Dermis blood vessel endothelial cell (primary cell): Measurements from ENCODE around the gene XPNPEP1. TPM values are rescaled to one million over a fixed set of nuclear protein-coding genes. Genes with fewer than 3 reads are reported as not detected.

ENCODE experiments used
- DNase-seq: peaks from one replicate; pipeline ENCODE4 v3.0.0; 2010
- total RNA-seq: library from RNA; depleted of rRNA; stranded (reverse); fragments of >200 nt; gene quantifications from 2 replicates; pipeline ENCODE4 v1.2.3, GENCODE V29; 2014

Gene XPNPEP1
- total RNA-seq, 1 donor from 2014 or later = 180 TPM

DNA sequence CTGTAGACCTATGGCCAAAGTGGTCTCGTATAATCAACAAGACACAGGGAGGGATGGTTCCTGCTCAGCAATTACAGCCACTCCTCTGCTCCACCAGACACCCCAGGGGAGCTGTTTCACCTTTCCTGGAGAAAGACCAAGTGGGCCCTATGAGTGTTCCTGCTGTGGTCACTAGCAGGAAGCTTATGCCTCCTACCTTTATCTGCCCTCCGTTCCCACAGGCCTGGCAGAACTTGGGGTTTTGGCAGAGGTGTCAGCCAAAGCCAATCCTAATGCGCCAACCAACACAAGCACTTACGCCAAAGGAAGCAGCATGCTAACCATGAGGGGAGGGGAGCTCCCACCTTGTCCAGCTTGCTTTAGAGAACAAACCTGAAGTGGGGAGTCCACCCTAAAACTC, 31.2 kb downstream of the XPNPEP1 start:
- DNase-seq = no peak

DNA sequence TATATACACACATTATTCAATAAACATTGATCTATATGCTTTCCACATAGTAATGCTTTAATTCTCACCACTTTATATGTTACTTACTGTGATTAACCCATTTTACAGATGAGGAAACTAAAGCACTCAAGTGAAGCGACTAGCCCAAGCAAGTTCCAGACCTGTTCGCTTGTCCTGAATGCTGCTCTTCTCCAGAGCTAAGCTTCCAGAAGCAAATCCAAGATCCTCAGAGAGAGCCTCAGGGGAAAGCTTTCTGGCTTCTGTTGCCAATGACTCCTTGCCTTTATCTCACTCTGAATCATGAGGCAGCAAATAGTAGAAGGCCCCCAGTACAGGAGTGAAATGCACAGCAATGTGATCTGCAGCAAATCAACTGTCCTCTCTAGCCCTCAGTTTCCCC, 32.2 kb downstream of the XPNPEP1 start:
- no peak for DNase-seq

DNA sequence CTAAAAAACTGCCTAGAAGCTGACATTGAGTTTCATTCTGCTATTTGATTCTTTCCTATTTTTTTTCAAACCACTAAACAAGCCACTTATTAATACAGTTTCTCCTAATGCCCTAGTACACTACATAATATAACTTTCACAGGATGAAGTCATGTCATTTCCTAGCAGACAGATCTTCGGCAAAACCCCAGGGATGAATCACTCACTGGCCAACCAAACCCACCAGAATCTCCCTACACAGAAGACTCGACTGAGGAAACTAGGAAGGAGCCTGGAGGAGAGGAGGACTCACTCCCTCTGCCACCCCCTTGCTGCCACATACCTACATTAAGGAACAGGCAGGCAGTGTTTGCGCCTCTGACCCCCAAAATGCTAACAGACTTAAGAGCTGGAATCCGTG, 33.4 kb downstream of the XPNPEP1 start:
- peak; percentile 87 for DNase-seq

DNA sequence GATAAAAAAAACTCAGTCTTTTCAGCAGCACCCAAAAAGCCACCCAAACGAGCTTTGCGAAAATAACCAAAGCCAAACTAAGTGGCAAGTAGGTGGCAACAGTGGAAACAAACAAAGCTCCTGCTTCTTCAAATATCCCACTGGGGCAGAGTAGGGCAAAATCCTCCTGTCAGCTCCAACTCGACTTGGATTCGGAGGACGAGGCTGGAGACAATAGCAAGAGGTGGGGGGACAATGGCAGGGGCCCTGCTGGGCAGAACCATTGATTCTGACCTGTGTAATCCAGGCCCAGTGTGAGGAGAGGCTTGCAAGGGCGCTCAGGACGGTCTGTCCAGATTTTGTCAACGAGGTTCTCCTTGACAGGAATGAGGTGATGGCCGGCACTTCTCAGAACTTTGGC, 35.5 kb downstream of the XPNPEP1 start:
- DNase-seq = no peak

DNA sequence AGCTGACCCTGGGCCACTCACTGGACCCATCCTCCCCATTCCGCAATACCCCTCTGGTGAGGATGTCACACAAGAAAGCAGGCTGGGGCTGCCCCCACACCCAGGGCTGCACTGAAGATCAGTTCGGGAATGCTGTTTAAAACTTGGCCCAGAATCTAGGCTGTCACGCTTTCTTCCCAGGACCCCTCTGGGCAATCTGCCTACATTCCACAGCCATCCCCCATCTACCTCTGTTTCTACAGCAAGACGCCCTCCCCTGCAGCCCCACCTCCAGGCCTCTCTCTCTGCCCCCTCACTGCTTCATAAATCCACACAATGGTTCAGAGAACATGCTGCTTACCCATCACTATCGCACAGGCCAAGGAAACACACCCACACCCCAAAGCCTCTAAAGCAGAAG, 36.1 kb downstream of the XPNPEP1 start:
- no peak for DNase-seq

DNA sequence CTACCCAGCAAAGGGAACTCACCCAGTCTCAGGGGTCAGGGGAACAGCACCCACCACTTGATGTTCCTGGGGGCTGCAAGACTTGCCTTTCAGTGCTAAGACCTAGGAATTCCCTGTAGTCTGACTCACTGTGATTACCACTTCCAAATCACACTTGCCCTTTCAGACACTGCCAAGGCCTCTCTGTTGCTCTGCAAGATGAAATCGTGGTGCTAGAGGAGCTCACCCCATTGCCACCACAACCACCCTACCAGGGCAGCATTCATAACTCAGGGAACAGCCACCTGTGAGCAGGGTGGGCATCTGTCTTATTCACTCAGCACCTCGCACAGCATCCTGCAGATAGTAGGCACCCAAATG, 36.5 kb downstream of the XPNPEP1 start:
- DNase-seq = no peak

DNA sequence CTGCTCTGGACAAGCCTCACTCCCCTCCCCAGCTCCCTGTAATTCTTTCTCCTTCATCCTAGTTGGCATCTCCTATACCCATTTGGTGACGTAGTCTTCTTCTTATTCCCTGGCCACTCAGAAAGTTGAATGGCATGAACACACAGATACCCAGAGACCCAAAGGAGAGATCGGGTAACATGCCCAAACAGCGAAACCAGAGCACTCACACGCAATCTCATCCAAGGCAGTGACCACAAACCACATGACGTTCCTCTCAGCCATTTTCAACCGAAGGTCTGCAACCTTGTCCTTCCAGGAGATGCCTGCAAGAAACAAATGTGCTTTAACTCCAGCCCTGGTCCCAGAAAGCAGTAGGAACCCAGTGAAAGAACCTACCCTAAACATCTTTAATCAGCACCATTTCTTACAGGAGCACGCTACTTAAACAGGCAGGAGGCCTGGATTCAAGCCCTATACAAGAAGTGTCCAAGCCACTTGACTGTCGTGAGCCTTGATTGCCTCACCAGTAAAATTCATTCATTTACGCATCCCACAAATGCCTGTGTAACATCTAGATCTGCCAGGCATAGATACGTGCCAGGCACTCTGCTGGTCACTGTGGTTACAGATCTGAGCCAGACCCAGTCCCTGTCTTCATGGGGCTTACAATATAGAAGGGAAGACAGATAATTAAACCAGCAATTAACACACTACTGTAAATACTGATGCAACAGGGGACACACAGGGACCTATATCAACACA, 37.1 kb downstream of the XPNPEP1 start:
- no peak for DNase-seq

DNA sequence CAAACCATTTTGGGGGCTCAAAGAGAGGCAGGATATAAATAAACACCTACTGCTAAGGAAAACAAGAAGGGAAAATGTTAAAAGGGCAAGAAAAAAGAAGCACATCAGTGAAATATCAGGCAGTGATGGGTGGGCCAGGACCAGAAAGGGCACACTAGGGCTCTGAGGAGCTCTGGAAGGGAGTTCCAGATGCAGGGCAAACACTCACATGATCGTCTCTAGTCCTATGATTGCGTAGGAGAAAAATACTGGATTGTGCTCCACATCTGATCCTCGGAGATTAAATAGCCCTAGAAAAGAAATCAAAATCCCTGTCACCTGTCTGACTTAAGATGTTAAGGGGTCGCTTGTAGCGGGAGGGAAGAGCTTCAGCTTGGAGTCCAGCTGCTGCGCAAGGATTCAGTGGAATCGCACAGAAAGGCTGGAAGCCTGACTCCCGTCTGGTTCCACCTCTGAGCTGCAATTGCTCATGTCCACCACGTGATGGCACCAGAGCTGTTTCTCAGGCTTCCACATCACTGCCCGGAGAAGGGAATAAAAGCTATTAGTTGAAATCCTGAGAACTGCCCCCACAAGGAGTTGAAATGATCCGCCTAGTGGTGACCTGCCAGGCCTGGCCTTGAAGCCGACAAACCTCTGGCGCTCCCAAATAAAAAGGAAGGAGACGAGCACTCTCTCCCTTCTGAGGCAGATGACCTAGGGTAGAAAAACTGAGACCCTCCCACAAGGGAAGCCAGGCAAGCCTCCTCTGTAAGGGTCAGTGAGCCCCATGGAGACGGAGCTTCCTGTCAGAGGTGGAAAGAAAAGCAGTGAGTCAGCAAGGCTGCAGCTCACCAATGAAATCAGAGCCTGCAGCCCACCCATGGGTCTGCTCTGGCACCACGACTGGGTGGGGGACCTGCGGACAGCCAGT, 39.2 kb downstream of the XPNPEP1 start:
- peak; percentile 95 for DNase-seq

DNA sequence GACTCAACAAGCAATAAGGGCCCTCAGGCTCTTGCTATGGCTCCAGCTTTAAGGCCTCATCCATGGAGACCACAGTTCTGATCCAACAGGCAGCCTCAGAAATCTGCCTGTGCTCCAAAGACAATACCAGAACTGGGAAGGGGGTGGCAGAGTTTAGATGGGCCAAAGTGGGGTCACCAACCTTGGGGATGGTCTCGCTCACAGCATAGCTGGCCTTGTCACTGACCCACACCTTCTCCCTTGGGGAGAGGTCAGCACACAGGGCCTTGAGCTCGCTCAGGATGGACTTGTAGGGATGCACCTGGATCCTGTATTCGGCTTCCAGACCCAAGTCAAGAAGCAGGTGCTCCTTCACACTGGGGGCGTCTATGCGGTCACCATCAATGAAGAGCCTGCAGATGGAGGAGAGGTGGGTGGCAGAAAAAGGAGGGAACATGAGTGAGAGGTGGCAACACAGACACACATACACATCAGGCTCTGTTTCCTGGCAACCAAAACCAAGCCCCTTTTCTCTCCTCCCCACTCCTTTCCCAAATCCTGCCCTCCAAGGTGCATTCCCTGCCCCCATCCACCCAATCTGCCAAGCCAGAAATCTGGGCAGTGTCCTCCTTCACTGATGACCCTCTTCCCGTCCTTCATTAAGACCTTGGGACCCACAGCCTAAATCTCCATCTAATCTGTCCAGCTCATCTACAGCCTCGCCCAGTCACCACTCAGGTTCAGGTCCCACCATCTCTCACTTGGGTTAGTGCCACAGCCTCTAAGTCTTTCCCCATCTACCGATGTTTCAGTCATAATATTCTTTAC, 40.9 kb downstream of the XPNPEP1 start:
- no peak for DNase-seq

DNA sequence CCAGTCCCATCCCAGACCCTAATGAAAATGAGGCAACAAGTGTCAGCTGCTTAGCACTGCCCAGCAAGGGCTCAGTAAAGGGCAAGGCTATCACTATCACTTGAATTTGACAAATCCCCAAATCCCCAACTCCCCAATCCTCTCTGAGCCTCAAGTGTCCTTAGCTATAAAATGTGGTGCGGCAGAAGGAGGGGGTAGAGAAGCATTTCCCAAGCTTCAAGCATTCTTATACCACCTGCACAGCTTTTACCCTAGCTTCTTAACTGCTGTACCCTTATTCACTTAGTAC, 41.6 kb downstream of the XPNPEP1 start:
- no peak for DNase-seq

DNA sequence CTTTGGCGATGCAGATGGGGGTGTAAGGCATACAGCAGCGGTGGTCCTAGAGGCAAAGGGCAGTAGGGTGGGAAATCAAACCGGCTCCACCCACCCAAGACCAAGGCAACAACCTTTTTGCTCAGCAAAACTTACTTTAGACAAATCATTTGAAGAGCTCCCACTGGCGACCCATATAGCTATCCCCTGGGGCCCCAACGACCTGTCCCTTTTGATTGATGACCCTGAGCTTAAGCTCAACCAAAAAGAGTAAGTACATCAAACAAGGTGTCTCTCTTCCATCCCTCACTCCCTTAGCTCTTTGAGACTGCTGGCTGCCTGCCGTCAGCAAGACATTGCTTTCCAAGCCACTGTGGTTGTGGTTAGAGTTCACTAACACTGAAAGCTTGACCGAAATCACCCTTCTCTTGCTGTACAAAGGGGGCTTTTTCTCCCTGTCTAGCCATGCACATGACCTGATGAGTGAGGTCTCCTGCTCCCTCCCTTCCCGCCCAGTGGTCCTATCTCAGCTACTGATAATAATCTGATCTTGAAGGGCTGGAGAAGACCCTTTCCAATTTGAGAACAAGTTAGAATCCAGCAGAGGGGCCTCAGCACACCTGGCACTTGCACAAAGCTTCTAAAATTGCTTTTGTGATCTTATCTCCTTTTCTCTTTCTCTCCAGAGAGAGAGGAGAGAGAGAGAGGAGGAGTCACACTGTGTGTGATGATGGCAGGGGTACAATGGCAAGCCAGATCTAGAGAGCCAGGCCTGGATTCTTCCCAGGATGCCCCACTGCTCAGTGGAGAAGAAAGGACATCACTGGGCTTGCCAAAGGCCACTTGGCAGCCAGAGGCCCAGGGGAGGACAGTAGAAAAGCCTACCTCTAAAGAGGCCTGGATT, 42.2 kb downstream of the XPNPEP1 start:
- DNase-seq = no peak

DNA sequence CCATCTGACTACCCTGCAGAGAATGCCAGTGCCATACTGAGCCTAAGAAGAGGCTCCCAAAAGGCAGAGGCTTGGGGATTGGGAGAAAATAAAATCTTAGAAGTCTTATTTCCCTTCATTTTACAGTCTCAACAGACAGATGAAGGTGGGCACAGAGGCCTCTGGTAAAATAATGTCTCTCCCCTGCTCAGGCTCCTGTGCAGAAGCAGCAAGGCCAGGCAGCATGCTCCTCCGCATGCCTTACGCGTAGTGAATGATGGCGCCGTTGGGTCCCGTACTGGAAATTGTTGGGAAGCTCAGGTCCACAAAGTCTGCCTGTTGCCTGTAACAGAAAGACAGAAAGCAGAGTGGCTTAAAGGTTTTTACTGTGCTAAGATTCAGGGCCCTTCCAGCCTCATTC, 45.8 kb downstream of the XPNPEP1 start:
- DNase-seq = no peak

DNA sequence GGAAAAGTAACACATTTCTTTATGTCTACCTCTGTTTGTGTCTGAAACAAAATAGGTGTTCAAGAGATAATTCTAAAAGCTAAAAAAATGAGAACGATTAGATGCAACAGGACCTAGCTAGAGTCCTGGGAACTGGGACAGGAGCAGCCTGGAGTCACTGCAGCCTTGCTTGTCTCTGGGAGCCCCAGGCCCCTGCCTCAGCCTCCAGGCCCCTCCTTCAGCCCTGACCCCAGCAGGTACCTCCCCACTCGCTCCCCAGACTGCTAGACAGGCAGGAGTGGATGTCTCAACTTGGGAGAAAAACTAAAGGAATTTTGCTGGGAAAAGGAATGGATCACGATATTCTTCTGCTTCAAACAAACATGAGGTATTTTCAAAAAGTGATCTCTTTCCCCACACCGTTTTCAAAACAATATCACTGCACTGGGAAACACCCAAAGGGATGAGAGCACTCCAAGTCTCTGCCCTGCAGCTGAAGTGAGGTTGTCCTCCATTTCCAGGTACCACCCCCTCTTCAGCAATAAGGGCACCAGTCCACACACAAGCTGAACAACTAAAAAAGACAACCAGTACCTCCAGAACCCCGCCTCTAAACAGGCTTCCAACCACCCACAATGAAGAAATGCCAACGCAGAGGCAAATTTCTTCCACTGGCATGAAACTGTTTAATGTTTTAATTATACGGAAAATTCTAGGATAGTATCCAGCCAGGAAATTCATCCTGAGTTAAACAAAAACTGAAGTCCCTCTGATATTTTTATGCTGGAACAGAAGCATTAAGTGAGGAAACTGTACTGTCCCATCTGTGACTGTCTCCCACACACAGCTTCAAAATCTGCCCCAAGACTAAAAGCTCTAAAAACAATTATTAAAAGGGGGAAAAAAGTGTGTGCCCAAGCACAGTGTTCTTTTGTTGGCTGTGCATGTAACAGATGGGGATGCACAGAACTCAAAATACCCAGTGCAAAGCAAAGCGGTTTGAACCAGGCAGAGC, 47.2 kb downstream of the XPNPEP1 start:
- no peak for DNase-seq

DNA sequence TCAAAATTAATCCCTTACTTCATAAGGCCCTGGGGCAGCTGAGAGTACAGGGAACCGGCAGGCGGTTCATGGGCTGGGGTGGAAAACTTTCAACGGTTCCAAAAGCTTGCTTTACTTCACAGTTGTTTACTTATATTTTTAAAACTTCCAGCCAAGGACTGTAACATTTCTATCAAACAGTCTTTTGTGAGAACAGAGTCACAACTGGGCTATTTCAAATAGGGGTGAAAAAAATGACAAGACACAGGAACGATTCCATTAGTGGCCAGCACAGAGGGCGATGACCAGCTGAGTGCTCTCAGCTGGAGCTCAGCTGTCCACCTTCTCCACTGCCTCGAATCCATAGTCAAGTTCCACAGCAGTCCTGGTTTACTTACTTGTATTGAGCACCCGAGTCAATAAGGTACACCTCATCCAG, 48.2 kb downstream of the XPNPEP1 start:
- no peak for DNase-seq

DNA sequence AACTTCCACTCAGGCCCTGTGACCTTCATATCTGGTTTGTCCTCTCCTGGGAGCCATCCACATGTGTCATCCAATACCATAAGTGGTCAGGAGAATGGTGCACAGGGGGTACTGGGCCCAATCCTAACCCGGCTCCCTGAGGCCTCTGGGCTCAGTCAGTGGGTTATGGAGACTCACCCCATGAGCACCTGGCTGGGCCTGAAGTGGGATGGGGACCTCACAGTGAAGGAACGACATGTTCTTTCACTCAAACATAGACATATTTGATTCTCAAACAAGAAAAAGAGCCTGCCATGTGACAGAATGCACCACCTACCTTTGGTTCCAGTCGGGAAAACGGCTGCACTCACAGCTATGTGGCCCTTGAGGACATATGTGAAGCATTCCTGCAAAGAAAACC, 51.8 kb downstream of the XPNPEP1 start:
- no peak for DNase-seq

DNA sequence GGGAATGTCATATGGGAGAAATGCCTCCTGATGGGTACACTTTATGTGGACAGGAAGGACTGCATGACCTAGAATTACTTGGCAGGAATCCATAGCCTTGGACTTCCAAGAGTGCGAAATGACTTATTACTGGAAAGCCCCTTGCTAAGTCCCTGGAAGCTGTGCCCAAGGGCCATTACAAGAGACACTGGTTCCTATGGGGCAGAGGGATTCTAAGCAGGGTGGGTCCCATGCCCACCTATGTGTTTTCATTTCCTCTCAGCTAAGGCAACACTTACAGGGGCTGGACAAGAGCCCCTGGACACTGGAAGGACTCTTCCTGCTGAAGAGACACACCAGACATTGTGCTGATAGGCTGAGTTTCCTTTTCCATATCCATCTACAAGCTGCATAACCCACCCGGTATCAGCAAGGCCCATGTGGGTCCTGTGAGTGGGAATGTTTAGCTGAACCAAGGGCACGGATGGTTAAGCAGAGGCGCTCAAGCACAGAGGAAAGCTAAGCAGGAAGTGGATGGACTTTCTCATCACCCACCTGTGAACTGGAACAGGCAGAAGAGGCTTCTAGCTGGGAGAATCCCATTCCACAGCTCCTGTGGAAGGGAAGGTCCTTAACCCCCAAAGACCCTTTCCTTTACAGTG, 56.2 kb downstream of the XPNPEP1 start:
- DNase-seq = peak; percentile 61

DNA sequence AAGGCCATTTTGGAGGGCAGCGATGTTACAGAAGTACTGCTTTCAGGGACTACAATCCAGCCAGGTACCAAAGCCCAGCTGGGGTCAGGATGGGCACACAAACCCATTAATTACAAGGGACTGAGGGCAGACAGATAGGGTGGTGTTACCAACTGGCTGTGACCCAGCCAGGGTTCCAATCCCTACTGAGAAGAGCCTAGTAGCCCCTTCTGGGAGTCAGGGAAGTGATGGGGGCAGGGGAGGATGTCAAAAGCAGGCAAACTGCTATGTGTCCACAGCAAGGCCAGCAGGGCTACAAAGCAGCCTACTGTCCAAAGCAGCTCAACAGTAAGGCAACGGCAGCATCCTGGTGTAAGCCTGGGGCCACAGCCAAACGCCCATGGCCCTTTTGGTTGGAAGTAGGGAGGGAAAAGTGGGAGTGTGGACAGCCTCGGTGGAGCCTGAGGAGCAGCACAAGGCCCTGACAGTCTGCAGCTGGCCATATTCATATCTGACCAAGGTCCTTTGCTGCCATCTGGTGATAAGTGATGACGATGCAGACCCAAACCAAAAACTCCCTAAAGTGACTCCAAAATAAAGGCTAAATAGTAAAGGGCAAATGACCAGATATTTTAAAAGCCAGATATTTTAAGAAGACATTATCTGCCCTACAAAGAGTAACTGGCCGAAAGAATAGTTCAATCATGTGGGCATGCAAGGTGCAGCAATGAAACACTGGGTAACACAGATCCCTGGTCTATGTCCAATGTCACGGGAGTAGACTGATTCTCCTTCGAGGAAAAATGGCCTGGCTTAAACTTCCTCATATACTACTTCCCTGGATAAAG, 56.9 kb downstream of the XPNPEP1 start:
- DNase-seq = peak; percentile 42

DNA sequence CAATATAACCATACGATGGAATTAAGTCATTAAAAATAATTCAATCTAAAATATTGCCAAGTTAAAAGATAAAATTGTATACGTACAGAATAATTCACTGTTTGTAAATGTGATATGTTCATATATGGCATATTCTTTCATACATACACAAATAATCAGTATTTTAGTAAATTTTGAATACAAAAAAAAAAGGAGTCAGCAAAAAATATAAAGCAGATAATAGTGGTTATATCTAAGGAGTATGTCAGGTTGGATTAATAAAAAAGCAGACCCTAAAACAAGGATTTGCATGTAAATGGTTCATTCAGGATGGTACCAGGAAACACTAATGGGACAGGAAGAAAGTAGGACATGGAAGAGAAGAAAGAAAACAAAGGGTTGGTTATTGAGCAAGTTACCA, 59.5 kb downstream of the XPNPEP1 start:
- no peak for DNase-seq

DNA sequence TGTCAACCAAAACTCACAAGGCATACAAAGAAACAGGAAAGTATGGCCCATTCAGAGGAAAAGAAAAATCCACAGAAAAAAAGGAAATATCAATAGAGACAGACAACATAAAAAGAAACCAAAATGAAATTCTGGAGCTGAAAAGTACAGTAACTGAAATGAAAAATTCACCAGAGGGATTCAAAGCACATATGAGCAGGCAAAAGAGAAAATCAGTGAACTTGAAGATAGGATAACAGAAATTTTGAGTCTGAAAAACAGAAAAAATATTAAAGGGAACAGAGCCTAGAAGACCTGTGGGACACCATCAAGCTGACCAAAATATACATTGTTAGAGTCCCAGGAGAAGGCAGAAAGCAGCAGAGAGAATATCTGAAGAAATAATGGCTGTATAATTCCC, 60.6 kb downstream of the XPNPEP1 start:
- no peak for DNase-seq

DNA sequence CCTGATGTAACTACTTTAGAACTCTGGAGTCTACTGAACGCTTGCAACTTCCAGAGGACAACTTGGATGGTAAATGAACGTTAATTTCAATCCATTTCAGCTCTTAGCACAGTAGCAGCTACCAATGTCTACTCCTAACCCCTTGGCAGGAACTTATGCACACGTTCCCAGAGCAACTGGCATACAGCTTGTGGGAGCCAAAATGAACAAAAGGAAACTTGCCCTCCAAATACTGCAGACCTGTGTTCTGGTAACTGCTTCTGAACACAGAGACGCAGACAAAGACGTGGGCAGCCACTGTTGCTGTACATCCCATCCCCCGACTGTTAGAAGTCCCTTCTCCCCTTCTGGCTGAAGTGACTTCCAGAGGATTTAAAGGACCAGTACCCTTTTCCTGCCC, 61.3 kb downstream of the XPNPEP1 start:
- DNase-seq = no peak
